ENCODE results near the gene NCL. TPM values are rescaled to one million over a fixed set of nuclear protein-coding genes. Genes with fewer than 3 reads are reported as not detected.
A peak's percentile ranks its signal among the peaks of the same experiment; 100 is the strongest.

Gene NCL
- total and polyA plus RNA-seq, 2 of the 13 experiments (the other 11 are each of a cell fraction or from before 2014, with no cell fraction given): 105 to 779 TPM

- TF ChIP-seq ZNF407 (CRISPR knock-in tag; IDR thresholded peaks at IDR 0.05; ENCODE audit: not compliant biosample characterization) (peak; percentile 4), RFX5 (IDR thresholded peaks at IDR 0.05; ENCODE audit: low read depth, low read length) (no peak), FOSL1 (CRISPR knock-in tag; IDR thresholded peaks at IDR 0.05; ENCODE audit: borderline replicate concordance) (0 out of 2 replicates have a peak, but pooled peaks have one; percentile 24)
Measured at GRCh38 chr2:231464576-231465540, 574 bp upstream of the NCL start (continued).

All from HepG2 (cell line).